NCI-H1436 treated with DMSO at 0.1 percent for 48 hours (cell line): ENCODE measurements around the gene HLA-DPA1.

ENCODE experiments used
- DNase-seq: peaks from one replicate; lab custom pipeline; 2025; lab: John Stamatoyannopoulos, UW

Gene HLA-DPA1

GRCh38 chr6:33088931-33089620 is 15.6 kb upstream of the HLA-DPA1 start:
- DNase-seq = no peak

GRCh38 chr6:33088258-33088930 is 14.9 kb upstream of the HLA-DPA1 start:
- no peak for DNase-seq

- DNase-seq = no peak
Measured at GRCh38 chr6:33085627-33086026, 12.2 kb upstream of the HLA-DPA1 start.

GRCh38 chr6:33082702-33083101 is 9.3 kb upstream of the HLA-DPA1 start:
- no peak for DNase-seq

GRCh38 chr6:33081098-33081824 is 7.8 kb upstream of the HLA-DPA1 start:
- DNase-seq = no peak

- DNase-seq = no peak
Measured at GRCh38 chr6:33080127-33081089, 7.0 kb upstream of the HLA-DPA1 start.

GRCh38 chr6:33079580-33079979 is 6.1 kb upstream of the HLA-DPA1 start:
- no peak for DNase-seq

GRCh38 chr6:33078919-33079521 is 5.6 kb upstream of the HLA-DPA1 start:
- no peak for DNase-seq

- no peak for DNase-seq
Measured at GRCh38 chr6:33078442-33078841, 5.0 kb upstream of the HLA-DPA1 start.

- DNase-seq = no peak
Measured at GRCh38 chr6:33077908-33078307, 4.5 kb upstream of the HLA-DPA1 start.

GRCh38 chr6:33076406-33076934 is 3.0 kb upstream of the HLA-DPA1 start:
- no peak for DNase-seq

GRCh38 chr6:33075568-33076405 is 2.3 kb upstream of the HLA-DPA1 start, which contains the start of gene HLA-DPB1:
HLA-DPB1 (plus strand) TSS chr6:33075990; CDS start chr6:33076042, 52 bp downstream.
- no peak for DNase-seq

- DNase-seq = no peak
Measured at GRCh38 chr6:33075208-33075567, 1.7 kb upstream of the HLA-DPA1 start.

- DNase-seq = no peak
Measured at GRCh38 chr6:33072508-33073100, 845 bp downstream of the HLA-DPA1 start.

- no peak for DNase-seq
Measured at GRCh38 chr6:33071569-33071968, 1.9 kb downstream of the HLA-DPA1 start.

- DNase-seq = no peak
Measured at GRCh38 chr6:33070909-33071308, 2.5 kb downstream of the HLA-DPA1 start.

GRCh38 chr6:33069021-33069738 is 4.3 kb downstream of the HLA-DPA1 start:
- no peak for DNase-seq

GRCh38 chr6:33066917-33067521 is 6.4 kb downstream of the HLA-DPA1 start:
- DNase-seq = no peak

- DNase-seq = no peak
Measured at GRCh38 chr6:33065312-33065711, 8.1 kb downstream of the HLA-DPA1 start.
